IPS-20b (cell line): ENCODE data around the gene ZNF335.

Source experiments
- H3K27ac ChIP-seq: one replicate; pipeline ENCODE4 v1.5.1; 2013; ENCODE audit warnings: low read length
- H3K27me3 ChIP-seq: 2 replicates; pipeline ENCODE4 v1.6.1; 2013; ENCODE audit warnings: mild to moderate bottlenecking, low read length, inconsistent platforms; ENCODE audit not compliant: insufficient read depth
- H3K36me3 ChIP-seq: 2 replicates; pipeline ENCODE4 v1.6.1; 2013; ENCODE audit warnings: low read depth, mild to moderate bottlenecking, inconsistent platforms, low read length, moderate library complexity; ENCODE audit not compliant: insufficient read depth
- H3K4me1 ChIP-seq: 2 replicates; pipeline ENCODE4 v1.6.1; 2013; ENCODE audit warnings: mild to moderate bottlenecking, control low read depth, inconsistent platforms, low read length, moderate library complexity; ENCODE audit not compliant: insufficient read depth
- H3K4me3 ChIP-seq: 2 replicates; pipeline ENCODE4 v1.5.1; 2013; ENCODE audit warnings: mild to moderate bottlenecking, low read length, inconsistent platforms
- H3K9ac ChIP-seq: 2 replicates; pipeline ENCODE4 v1.6.1; 2013; ENCODE audit warnings: low read depth, mild to moderate bottlenecking, inconsistent platforms, low read length, moderate library complexity
- H3K9me3 ChIP-seq: 2 replicates; pipeline ENCODE4 v1.6.1; 2013; ENCODE audit warnings: mild to moderate bottlenecking, low read depth, low read length, inconsistent platforms; ENCODE audit not compliant: insufficient read depth

The ZNF335 gene

DNA sequence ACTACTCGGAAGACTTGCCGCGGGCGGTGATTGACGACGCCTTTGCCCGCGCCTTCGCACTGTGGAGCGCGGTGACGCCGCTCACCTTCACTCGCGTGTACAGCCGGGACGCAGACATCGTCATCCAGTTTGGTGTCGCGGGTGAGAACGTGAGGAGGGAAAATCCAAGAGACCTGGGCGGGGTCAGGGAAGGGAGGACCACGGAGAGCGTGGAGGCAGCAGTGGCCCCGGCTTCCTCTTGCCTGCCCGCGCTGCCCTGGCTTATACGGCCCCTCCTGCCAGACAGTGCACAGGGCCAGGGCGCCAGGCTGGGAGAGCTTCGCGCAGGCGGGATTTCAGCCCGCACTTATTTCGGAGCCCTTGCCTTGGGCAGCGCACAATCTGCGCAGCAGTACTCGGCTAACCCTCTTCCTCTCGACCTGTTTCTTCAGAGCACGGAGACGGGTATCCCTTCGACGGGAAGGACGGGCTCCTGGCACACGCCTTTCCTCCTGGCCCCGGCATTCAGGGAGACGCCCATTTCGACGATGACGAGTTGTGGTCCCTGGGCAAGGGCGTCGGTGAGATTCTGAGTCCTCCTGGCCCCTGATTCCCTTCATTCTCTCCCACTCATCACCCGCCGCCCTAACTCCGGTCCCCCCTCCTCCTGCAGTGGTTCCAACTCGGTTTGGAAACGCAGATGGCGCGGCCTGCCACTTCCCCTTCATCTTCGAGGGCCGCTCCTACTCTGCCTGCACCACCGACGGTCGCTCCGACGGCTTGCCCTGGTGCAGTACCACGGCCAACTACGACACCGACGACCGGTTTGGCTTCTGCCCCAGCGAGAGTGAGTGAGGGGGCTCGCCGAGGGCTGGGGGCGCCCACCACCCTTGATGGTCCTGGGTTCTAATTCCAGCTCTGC, 38.7 kb upstream of the ZNF335 start:
- Histone ChIP-seq H3K9me3 (no peaks in the 10 kb centered on the region), H3K9ac (no peak overlapping the region)

DNA sequence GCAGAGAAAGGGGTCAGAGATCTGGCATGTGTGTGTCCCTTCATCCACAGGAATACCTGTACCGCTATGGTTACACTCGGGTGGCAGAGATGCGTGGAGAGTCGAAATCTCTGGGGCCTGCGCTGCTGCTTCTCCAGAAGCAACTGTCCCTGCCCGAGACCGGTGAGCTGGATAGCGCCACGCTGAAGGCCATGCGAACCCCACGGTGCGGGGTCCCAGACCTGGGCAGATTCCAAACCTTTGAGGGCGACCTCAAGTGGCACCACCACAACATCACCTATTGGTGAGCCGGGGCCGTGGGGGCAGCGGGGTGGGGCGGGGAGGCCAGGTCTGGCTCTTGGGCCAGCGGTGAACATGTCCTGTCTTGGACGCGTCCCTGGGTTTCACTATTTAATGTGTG, 37.8 kb upstream of the ZNF335 start:
- no peak overlapping the region for H3K9ac ChIP-seq
- peaks cover 20% of the 10 kb centered on the region for H3K4me1 ChIP-seq
- H3K9me3 ChIP-seq = no peaks in the 10 kb centered on the region
- H3K27ac ChIP-seq = no peak overlapping the region
- no peak overlapping the region for H3K4me3 ChIP-seq
- H3K27me3 ChIP-seq = peaks cover 24% of the 10 kb centered on the region
- H3K36me3 ChIP-seq = no peaks in the 10 kb centered on the region

More for the DNA sequence above, 38.7 kb upstream of the ZNF335 start:
- Histone ChIP-seq H3K4me3 (no peak overlapping the region; the same call in 1 of the 2 replicates), H3K36me3 (no peaks in the 10 kb centered on the region), H3K27me3 (peaks cover 27% of the 10 kb centered on the region), H3K27ac (no peak overlapping the region), H3K4me1 (peaks cover 13% of the 10 kb centered on the region)

DNA sequence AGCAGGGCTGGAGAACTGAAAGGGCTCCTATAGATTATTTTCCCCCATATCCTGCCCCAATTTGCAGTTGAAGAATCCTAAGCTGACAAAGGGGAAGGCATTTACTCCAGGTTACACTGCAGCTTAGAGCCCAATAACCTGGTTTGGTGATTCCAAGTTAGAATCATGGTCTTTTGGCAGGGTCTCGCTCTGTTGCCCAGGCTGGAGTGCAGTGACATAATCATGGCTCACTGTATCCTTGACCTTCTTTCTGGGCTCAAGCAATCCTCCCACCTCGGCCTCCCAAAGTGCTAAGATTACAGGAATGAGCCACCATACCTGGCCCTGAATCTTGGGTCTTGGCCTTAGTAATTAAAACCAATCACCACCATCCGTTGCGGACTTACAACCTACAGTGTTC, 35.7 kb upstream of the ZNF335 start:
- H3K36me3 ChIP-seq = no peaks in the 10 kb centered on the region
- no peak overlapping the region for H3K27ac ChIP-seq
- peaks cover 7% of the 10 kb centered on the region; the same call in 1 of the 2 replicates for H3K27me3 ChIP-seq
- no peaks in the 10 kb centered on the region for H3K9me3 ChIP-seq
- peaks cover 27% of the 10 kb centered on the region for H3K4me1 ChIP-seq
- peak overlapping the region; percentile 44; the same call in 1 of the 2 replicates for H3K9ac ChIP-seq
- H3K4me3 ChIP-seq = no peak overlapping the region

DNA sequence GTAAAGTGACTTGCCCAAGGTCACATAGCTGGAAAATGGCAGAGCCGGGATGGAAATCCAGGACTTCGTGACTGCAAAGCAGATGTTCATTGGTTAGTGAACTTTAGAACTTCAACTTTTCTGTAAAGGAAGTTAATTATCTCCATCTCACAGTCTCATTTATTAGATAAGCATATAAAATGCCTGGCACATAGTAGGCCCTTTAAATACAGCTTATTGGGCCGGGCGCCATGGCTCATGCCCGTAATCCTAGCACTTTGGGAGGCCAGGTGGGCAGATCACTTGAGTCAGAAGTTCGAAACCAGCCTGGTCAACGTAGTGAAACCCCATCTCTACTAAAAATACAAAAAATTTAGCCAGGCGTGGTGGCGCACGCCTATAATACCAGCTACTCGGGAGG, 35.0 kb upstream of the ZNF335 start:
- H3K27me3 ChIP-seq = no peaks in the 10 kb centered on the region; the same call in 1 of the 2 replicates
- no peaks in the 10 kb centered on the region for H3K9me3 ChIP-seq
- peaks cover 27% of the 10 kb centered on the region for H3K4me1 ChIP-seq
- H3K9ac ChIP-seq = no peak overlapping the region
- no peaks in the 10 kb centered on the region for H3K36me3 ChIP-seq
- H3K4me3 ChIP-seq = no peak overlapping the region
- no peak overlapping the region for H3K27ac ChIP-seq

DNA sequence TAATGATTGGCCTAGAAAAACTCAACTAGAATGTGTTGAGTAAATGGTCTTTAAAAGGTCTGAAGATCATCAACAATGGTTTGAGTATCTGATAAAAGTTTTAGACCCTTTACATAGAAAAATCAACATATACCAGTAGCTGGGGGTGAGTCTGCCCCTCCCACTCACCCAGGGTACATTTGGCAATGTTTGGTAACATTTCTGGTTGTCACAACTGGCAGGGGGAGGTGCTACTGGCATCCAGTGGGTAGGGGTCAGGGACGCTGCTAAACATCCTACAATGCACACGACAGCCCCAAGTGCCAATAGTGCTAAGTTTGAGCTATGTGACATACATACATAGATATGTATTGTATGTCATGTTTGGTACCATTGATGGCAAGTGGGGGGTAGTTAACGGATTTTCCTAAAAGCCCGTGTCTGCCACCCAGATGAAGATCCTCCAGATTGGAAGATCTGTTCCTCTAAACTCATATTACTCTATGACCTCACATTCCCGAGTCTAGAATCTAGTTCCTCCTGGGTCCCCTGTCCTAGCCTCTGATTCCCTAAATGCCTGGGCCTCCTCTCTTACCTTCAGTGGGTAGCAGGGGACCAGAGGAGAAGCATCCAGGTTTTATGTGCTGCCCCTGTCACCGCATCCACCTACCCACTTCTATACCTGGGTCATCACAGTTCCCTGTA, 34.2 kb upstream of the ZNF335 start:
- H3K36me3 ChIP-seq = no peaks in the 10 kb centered on the region
- H3K4me3 ChIP-seq = no peak overlapping the region
- no peaks in the 10 kb centered on the region for H3K9me3 ChIP-seq
- H3K9ac ChIP-seq = no peak overlapping the region
- H3K4me1 ChIP-seq = peaks cover 28% of the 10 kb centered on the region
- no peak overlapping the region for H3K27ac ChIP-seq
- no peaks in the 10 kb centered on the region for H3K27me3 ChIP-seq

DNA sequence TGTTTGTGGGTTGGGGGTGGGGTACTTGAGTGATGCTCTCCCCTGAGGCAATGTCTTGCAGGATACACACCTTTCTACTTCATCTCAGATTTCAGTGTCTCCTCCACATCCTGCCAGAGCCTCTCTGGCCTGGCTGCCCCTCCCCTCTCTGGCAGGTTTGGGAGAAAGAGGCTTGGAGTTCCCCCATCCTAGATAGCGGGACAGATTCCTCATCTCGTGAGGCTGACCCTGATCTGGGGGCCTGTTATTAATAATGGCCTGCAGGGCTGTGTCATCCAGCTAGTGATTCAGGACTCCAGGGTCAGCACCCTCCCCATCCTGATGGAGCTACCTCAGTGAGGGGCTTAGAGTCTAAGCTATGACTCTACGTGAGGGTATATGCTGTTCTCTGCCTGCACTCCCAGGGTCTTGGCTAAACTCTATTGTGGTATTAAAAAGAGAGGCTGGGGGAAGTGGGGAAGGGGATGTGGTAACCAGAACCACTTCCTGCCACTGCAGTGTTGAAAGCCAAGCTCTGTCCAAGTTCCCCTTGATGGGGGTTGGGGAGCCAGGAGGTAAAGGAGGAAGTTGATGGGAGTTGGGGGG, 33.0 kb upstream of the ZNF335 start:
- H3K36me3 ChIP-seq = no peaks in the 10 kb centered on the region
- peak overlapping the region; percentile 1; the same call in 1 of the 2 replicates for H3K9ac ChIP-seq
- no peak overlapping the region for H3K27ac ChIP-seq
- H3K4me3 ChIP-seq = no peak overlapping the region
- H3K27me3 ChIP-seq = no peaks in the 10 kb centered on the region
- H3K9me3 ChIP-seq = no peaks in the 10 kb centered on the region
- H3K4me1 ChIP-seq = peaks cover 38% of the 10 kb centered on the region

DNA sequence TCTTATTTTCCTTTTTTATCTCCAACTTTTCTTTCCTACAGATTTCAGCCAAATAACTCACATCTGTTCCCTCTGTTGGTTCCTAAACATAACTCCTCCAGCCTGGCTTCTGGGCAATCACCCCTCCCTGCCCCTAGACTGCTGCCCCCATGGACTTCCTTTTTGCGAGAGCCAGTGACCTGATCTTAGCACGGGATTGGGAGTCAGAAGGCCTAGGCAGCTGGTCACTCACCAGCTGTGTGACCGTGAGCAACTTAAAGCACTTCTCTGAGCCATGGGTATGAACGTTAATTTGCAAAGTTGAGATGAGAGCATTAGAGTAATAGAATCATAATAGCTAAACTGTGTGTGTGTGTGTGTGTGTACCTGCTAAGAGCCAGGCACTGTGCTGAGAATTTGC, 32.2 kb upstream of the ZNF335 start:
- H3K27ac ChIP-seq = no peak overlapping the region
- no peaks in the 10 kb centered on the region for H3K9me3 ChIP-seq
- no peaks in the 10 kb centered on the region for H3K36me3 ChIP-seq
- peaks cover 38% of the 10 kb centered on the region for H3K4me1 ChIP-seq
- H3K9ac ChIP-seq = peak overlapping the region; percentile 10; the same call in 1 of the 2 replicates
- no peak overlapping the region for H3K4me3 ChIP-seq
- H3K27me3 ChIP-seq = no peaks in the 10 kb centered on the region

DNA sequence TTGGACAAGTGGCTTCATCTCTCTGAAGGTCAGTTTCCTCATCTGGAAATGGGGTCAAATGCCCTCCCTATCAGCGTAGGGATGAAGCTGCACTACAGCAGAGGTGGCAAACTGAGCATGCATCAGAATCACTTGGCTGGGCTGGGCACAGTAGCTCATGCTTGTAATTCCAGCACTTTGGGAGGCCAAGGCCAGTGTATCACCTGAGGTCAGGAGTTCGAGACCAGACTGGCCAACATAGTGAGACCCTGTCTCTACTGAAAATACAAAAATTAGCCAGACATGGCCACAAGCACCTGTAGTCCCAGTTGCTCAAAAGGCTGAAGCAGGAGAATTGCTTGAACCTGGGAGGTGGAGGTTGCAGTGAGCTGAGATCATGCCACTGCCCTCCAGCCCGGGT, 30.0 kb upstream of the ZNF335 start:
- Histone ChIP-seq H3K4me1 (peaks cover 25% of the 10 kb centered on the region), H3K4me3 (no peak overlapping the region)

DNA sequence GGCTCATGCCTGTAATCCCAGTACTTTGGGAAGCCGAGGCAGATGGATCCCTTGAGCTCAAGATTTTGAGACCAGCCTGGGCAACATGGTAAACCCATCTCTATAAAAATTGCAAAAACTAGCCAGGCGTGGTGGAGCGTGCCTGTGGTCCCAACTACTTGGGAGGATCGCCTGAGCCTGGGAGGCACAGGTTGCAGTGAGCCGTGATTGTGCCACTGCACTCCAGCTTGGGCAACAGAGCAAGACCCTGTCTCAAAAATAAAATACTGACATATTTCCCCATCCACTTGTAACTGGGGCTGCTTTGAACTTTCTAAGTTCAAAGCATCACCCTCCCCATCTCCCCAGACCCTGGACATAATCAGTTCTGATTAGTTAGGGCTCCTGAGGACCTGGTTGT, 29.5 kb upstream of the ZNF335 start:
- Histone ChIP-seq H3K27me3 (no peaks in the 10 kb centered on the region), H3K4me1 (peaks cover 25% of the 10 kb centered on the region), H3K9me3 (no peaks in the 10 kb centered on the region), H3K36me3 (no peaks in the 10 kb centered on the region), H3K9ac (no peak overlapping the region), H3K27ac (no peak overlapping the region), H3K4me3 (no peak overlapping the region)

More for the DNA sequence above, 30.0 kb upstream of the ZNF335 start:
- no peaks in the 10 kb centered on the region for H3K36me3 ChIP-seq
- H3K27ac ChIP-seq = no peak overlapping the region
- H3K9ac ChIP-seq = no peak overlapping the region
- H3K27me3 ChIP-seq = no peaks in the 10 kb centered on the region
- H3K9me3 ChIP-seq = no peaks in the 10 kb centered on the region

DNA sequence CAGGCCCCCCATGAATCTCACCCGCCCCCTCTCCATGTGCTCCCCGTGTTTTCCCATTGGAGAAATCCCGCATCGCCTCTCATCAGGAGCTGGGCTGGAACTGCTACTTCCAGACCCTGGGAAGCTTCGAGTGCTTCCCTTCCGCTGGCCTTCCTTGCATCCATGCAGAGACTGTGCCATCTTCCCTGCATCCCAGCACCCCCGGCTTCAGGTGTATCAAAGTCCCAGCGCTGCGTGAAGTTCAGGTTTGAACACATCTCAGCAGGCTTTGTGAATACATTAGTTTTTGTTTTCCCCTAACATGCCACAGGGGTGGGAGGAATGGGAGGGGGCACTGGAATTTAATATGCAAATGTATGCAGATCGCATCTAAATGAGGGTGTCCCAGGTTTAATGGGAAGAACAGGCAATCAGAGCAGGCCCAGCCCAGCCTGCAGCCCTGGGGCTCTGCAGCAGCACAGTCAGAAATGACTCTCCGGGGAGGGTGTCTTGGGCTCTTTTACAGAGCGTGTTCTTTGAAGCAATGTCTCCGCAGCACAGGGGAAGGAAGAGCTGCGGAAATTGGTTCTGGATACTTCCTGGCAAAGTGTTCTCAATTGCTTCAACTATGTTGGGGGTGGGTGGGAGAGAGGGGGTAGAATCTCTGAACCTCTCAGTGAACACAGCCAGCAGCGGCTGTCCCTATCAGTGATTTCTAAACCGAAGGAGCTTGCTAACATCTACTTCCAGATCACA, 28.4 kb upstream of the ZNF335 start:
- no peaks in the 10 kb centered on the region for H3K9me3 ChIP-seq
- H3K27ac ChIP-seq = no peak overlapping the region
- H3K4me1 ChIP-seq = peaks cover 23% of the 10 kb centered on the region
- H3K4me3 ChIP-seq = no peak overlapping the region
- H3K36me3 ChIP-seq = no peaks in the 10 kb centered on the region
- H3K27me3 ChIP-seq = no peaks in the 10 kb centered on the region
- H3K9ac ChIP-seq = peak overlapping the region; percentile 16; the same call in 1 of the 2 replicates

DNA sequence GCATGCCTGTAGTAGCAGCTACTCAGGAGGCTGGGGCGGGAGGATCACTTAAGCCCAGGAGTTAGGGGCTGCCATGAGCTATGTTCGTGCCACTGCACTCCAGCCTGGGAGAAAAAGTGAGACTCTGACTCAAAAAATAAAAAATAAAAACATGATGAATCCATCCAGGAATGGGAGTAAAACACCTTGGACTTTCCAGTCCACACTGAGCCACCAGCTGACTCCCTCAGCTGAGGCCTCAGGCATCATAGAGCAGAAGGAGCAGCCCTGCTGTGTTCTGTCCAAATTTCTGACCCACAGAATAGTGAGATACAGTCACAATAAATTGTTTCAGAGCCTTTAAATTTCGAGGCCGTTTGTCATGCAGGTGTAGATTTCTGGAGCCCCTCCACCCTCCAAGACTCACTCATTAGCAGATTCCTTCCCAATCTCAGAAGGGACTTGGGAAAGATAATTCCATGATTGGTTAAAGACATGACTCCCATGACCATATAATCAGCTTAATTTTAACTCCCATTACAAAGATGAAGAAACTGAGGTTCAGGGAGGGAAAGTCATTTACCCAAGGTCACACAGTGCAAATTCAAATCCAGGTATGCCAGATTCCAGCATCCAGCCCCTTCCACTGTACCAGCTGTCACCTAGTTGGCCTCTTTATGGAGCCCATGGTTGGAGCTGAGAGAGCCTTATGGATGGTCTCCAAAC, 27.7 kb upstream of the ZNF335 start:
- H3K27ac ChIP-seq = no peak overlapping the region
- peaks cover 18% of the 10 kb centered on the region for H3K4me1 ChIP-seq
- H3K9me3 ChIP-seq = no peaks in the 10 kb centered on the region
- no peak overlapping the region for H3K9ac ChIP-seq
- H3K27me3 ChIP-seq = no peaks in the 10 kb centered on the region
- H3K36me3 ChIP-seq = no peaks in the 10 kb centered on the region
- no peak overlapping the region for H3K4me3 ChIP-seq
